HG03558 (cell line): ENCODE data around the gene KY.

Experiments used
- ATAC-seq: cut with Tn5 transposase; IDR thresholded peaks from one replicate; pipeline ENCODE4 v1.9.1; 2021; ENCODE audit warnings: moderate number of reproducible peaks; ENCODE audit not compliant: unreplicated experiment; ENCODE audit errors: extremely low read depth

The KY gene

GRCh38 chr3:134672571-134672970, 21.7 kb upstream of the KY start:
- no peak for ATAC-seq

GRCh38 chr3:134667956-134668355, 17.1 kb upstream of the KY start:
- no peak for ATAC-seq

- no peak for ATAC-seq
Measured at GRCh38 chr3:134667406-134667805, 16.6 kb upstream of the KY start.

GRCh38 chr3:134666885-134667284, 16.1 kb upstream of the KY start:
- ATAC-seq: no peak

GRCh38 chr3:134666466-134666865, 15.6 kb upstream of the KY start:
- ATAC-seq: no peak

- no peak for ATAC-seq
Measured at GRCh38 chr3:134666052-134666451, 15.2 kb upstream of the KY start.

GRCh38 chr3:134665243-134665642, 14.4 kb upstream of the KY start:
- ATAC-seq: no peak

GRCh38 chr3:134663721-134664456, 13.1 kb upstream of the KY start:
- no peak for ATAC-seq

- no peak for ATAC-seq
Measured at GRCh38 chr3:134660046-134660441, 9.2 kb upstream of the KY start.

GRCh38 chr3:134659391-134660045, 8.7 kb upstream of the KY start:
- ATAC-seq: no peak

- no peak for ATAC-seq
Measured at GRCh38 chr3:134658555-134658954, 7.7 kb upstream of the KY start.

GRCh38 chr3:134656211-134656800, 5.5 kb upstream of the KY start:
- ATAC-seq: no peak

GRCh38 chr3:134655706-134656105, 4.9 kb upstream of the KY start:
- ATAC-seq: no peak

GRCh38 chr3:134654031-134654430, 3.2 kb upstream of the KY start:
- no peak for ATAC-seq

GRCh38 chr3:134652886-134653630, 2.2 kb upstream of the KY start:
- no peak for ATAC-seq

- no peak for ATAC-seq
Measured at GRCh38 chr3:134652409-134652831, 1.6 kb upstream of the KY start.

- ATAC-seq: no peak
Measured at GRCh38 chr3:134651347-134652041, 672 bp upstream of the KY start.

- no peak for ATAC-seq
Measured at GRCh38 chr3:134649106-134649705, 1.6 kb downstream of the KY start.

GRCh38 chr3:134647902-134648760, 2.7 kb downstream of the KY start:
- ATAC-seq: no peak
